WTC11 (cell line): Measurements from ENCODE around the gene MFAP3L. TPM values are rescaled to one million over a fixed set of nuclear protein-coding genes. Genes with fewer than 3 reads are reported as not detected.

ENCODE experiments used
- ATAC-seq: fragments of 200-7000 bp; cut with Tn5 transposase; 2 replicates; pipeline ENCODE4 v1.10.0; 2021; ENCODE audit warnings: mild to moderate bottlenecking, moderate library complexity
- CTCF ChIA-PET: fragments of 300-600 bp; sonication (Branson Sonifier 250); formaldehyde crosslinking; loops from one replicate; lab custom pipeline; 2021; ENCODE audit warnings: antibody characterized with exemption; lab: Charles Lee
- POLR2A ChIA-PET: fragments of 350-600 bp; sonication (Branson Sonifier 250); formaldehyde crosslinking; loops from one replicate; lab custom pipeline; 2021; ENCODE audit warnings: antibody characterized with exemption; lab: Charles Lee
- DNase-seq: peaks from one replicate; pipeline ENCODE4 v3.0.0; 2021; ENCODE audit warnings: low spot score
- H3K27ac Mint-ChIP-seq: 2 replicates; pipeline ENCODE4 v1.8.0; 2021; ENCODE audit warnings: mixed read lengths
- H3K27me3 Mint-ChIP-seq: 2 replicates; pipeline ENCODE4 v1.8.0; 2021; ENCODE audit warnings: low read depth, mild to moderate bottlenecking, moderate library complexity, mixed read lengths
- H3K36me3 Mint-ChIP-seq: 2 replicates; pipeline ENCODE4 v1.8.0; 2021; ENCODE audit warnings: mixed read lengths
- H3K4me1 Mint-ChIP-seq: 2 replicates; pipeline ENCODE4 v1.8.0; 2022; ENCODE audit warnings: mixed read lengths
- H3K4me3 Mint-ChIP-seq: 2 replicates; pipeline ENCODE4 v1.8.0; 2021; ENCODE audit warnings: mild to moderate bottlenecking, moderate library complexity, mixed read lengths
- H3K9me3 Mint-ChIP-seq: 2 replicates; pipeline ENCODE4 v1.8.0; 2021; ENCODE audit warnings: mixed read lengths
- ARID4B ChIP-seq: sonication (generic); formaldehyde crosslinking; IDR thresholded peaks from 2 replicates; pipeline ENCODE4 v1.8.0; 2023; ENCODE audit warnings: missing genetic modification reagents, mild to moderate bottlenecking, borderline replicate concordance
- CDX4 ChIP-seq: fragments of 250-450 bp; sonication (Bioruptor Pico); IDR thresholded peaks from 2 replicates; pipeline ENCODE4 v1.9.0; 2021; ENCODE audit warnings: moderate library complexity, mild to moderate bottlenecking, inconsistent platforms, borderline replicate concordance
- FOXJ3 ChIP-seq: sonication (generic); formaldehyde crosslinking; IDR thresholded peaks from 2 replicates; pipeline ENCODE4 v1.9.0; 2021; ENCODE audit warnings: missing genetic modification reagents, mild to moderate bottlenecking, borderline replicate concordance
- FOXK1 ChIP-seq: sonication (generic); formaldehyde crosslinking; IDR thresholded peaks from 2 replicates; pipeline ENCODE4 v1.8.0; 2022; ENCODE audit warnings: mild to moderate bottlenecking, moderate library complexity, missing genetic modification reagents
- IRF1 ChIP-seq: sonication (generic); formaldehyde crosslinking; IDR thresholded peaks from 2 replicates; pipeline ENCODE4 v1.8.0; 2023; ENCODE audit warnings: missing genetic modification reagents
- IRF2 ChIP-seq: sonication (generic); formaldehyde crosslinking; IDR thresholded peaks from 2 replicates; pipeline ENCODE4 v1.8.0; 2022; ENCODE audit warnings: low read depth, missing genetic modification reagents, borderline replicate concordance
- MYBL2 ChIP-seq: sonication (generic); formaldehyde crosslinking; IDR thresholded peaks from 2 replicates; pipeline ENCODE4 v1.8.1; 2023; ENCODE audit warnings: mild to moderate bottlenecking, moderate library complexity, missing genetic modification reagents
- OVOL2 ChIP-seq: fragments of 250-450 bp; sonication (Bioruptor Pico); IDR thresholded peaks from 2 replicates; pipeline ENCODE4 v1.9.0; 2021; ENCODE audit warnings: mild to moderate bottlenecking, borderline replicate concordance
- PRRX2 ChIP-seq: fragments of 250-450 bp; sonication (Bioruptor Pico); IDR thresholded peaks from 2 replicates; pipeline ENCODE4 v1.8.0; 2021; ENCODE audit warnings: mild to moderate bottlenecking
- SMAD4 ChIP-seq: sonication (generic); formaldehyde crosslinking; IDR thresholded peaks from 2 replicates; pipeline ENCODE4 v1.8.0; 2022; ENCODE audit warnings: mild to moderate bottlenecking, missing genetic modification reagents
- TEAD1 ChIP-seq: sonication (generic); formaldehyde crosslinking; IDR thresholded peaks from 2 replicates; pipeline ENCODE4 v1.8.0; 2022; ENCODE audit warnings: mild to moderate bottlenecking, missing genetic modification reagents
- USF2 ChIP-seq: sonication (generic); formaldehyde crosslinking; IDR thresholded peaks from 2 replicates; pipeline ENCODE4 v1.8.1; 2023; ENCODE audit warnings: mild to moderate bottlenecking, missing genetic modification reagents, moderate library complexity
- ZBTB43 ChIP-seq: sonication (generic); formaldehyde crosslinking; IDR thresholded peaks from 2 replicates; pipeline ENCODE4 v1.8.1; 2023; ENCODE audit warnings: mild to moderate bottlenecking, missing genetic modification reagents
- ZNF219 ChIP-seq: sonication (generic); formaldehyde crosslinking; IDR thresholded peaks from 2 replicates; pipeline ENCODE4 v1.8.0; 2023; ENCODE audit warnings: missing genetic modification reagents, mild to moderate bottlenecking, borderline replicate concordance
- ZNF416 ChIP-seq: fragments of 250-450 bp; sonication (Bioruptor Pico); IDR thresholded peaks from 2 replicates; pipeline ENCODE4 v1.9.0; 2021; ENCODE audit warnings: mild to moderate bottlenecking, inconsistent platforms
- ZNF532 ChIP-seq: fragments of 250-450 bp; sonication (Bioruptor Pico); IDR thresholded peaks from 2 replicates; pipeline ENCODE4 v1.9.0; 2021; ENCODE audit warnings: mild to moderate bottlenecking, borderline replicate concordance
- total RNA-seq: library from RNA; stranded (reverse); gene quantifications from 3 replicates; pipeline ENCODE4 v1.2.3, GENCODE V29; 2021

The MFAP3L gene
- total RNA-seq, 1 experiment from 2014 or later: 31.3 TPM

- TF ChIP-seq ZNF532 (CRISPR knock-in tag) (no peak), PRRX2 (CRISPR knock-in tag) (no peak), OVOL2 (CRISPR knock-in tag) (no peak)
These were observed 29.6 kb downstream of the MFAP3L start (continued) for GRCh38 chr4:169996379-169997240.

GRCh38 chr4:169993531-169993930 is 32.7 kb downstream of the MFAP3L start:
- ChIA-PET POLR2A (no interaction called here), CTCF (no interaction called here)
- no peak overlapping the region for H3K27ac Mint-ChIP-seq
- no peaks in the 10 kb centered on the region for H3K27me3 Mint-ChIP-seq
- H3K4me3 Mint-ChIP-seq: no peak overlapping the region
- no peak for DNase-seq
- TF ChIP-seq TEAD1 (no peak), USF2 (CRISPR knock-in tag) (peak; percentile 33; the same call in 1 of the 2 replicates)
- peaks cover 33% of the 10 kb centered on the region for H3K4me1 Mint-ChIP-seq
- peaks cover 9% of the 10 kb centered on the region for H3K36me3 Mint-ChIP-seq
- peaks cover 6% of the 10 kb centered on the region for H3K9me3 Mint-ChIP-seq
- no peak for ATAC-seq

GRCh38 chr4:169988252-169988651 is 37.9 kb downstream of the MFAP3L start:
- Mint-ChIP-seq H3K36me3 (peaks cover 9% of the 10 kb centered on the region), H3K9me3 (peaks cover 6% of the 10 kb centered on the region)
- TF ChIP-seq CDX4 (CRISPR knock-in tag) (no peak), FOXK1 (no peak), ZNF416 (no peak), ZBTB43 (CRISPR knock-in tag) (no peak), SMAD4 (no peak), IRF1 (CRISPR knock-in tag) (no peak), ZNF219 (CRISPR knock-in tag) (no peak), MYBL2 (CRISPR knock-in tag) (no peak), ARID4B (no peak), FOXJ3 (CRISPR knock-in tag) (no peak), IRF2 (CRISPR knock-in tag) (no peak)
- TF ChIP-seq, all 79 proteins: peak for 0
- POLR2A ChIA-PET: no interaction called here
- Mint-ChIP-seq H3K27me3 (no peaks in the 10 kb centered on the region), H3K4me1 (peaks cover 29% of the 10 kb centered on the region), H3K4me3 (no peak overlapping the region), H3K27ac (no peak overlapping the region)
- DNase-seq: no peak
- no peak for ATAC-seq
- CTCF ChIA-PET: no interaction called here
